GM21381 (cell line): ENCODE results near the gene TSPYL2.

ENCODE experiments used
- ATAC-seq: cut with Tn5 transposase; IDR thresholded peaks from one replicate; pipeline ENCODE4 v1.9.1; 2021; ENCODE audit warnings: mild to moderate bottlenecking, moderate library complexity; ENCODE audit not compliant: unreplicated experiment

TSPYL2 gene

GRCh38 chrX:53078943-53079342 is 3.2 kb upstream of the TSPYL2 start:
- no peak for ATAC-seq

- ATAC-seq: no peak
Observed at GRCh38 chrX:53080628-53081580, 1.3 kb upstream of the TSPYL2 start.

- ATAC-seq: peak; percentile 2
Observed at GRCh38 chrX:53082773-53083616, 828 bp downstream of the TSPYL2 start.

GRCh38 chrX:53084043-53084570 is 1.9 kb downstream of the TSPYL2 start:
- no peak for ATAC-seq

- ATAC-seq: no peak
Observed at GRCh38 chrX:53084863-53085262, 2.7 kb downstream of the TSPYL2 start.

GRCh38 chrX:53085661-53086229 is 3.6 kb downstream of the TSPYL2 start:
- ATAC-seq: no peak

- ATAC-seq: no peak
Observed at GRCh38 chrX:53086464-53086863, 4.3 kb downstream of the TSPYL2 start.

- ATAC-seq: no peak
Observed at GRCh38 chrX:53087388-53087831, 5.2 kb downstream of the TSPYL2 start.

GRCh38 chrX:53088136-53088974 is 6.2 kb downstream of the TSPYL2 start:
- ATAC-seq: no peak

- no peak for ATAC-seq
Observed at GRCh38 chrX:53089224-53089842, 7.2 kb downstream of the TSPYL2 start.

- no peak for ATAC-seq
Observed at GRCh38 chrX:53089925-53090324, 7.8 kb downstream of the TSPYL2 start.

- no peak for ATAC-seq
Observed at GRCh38 chrX:53091354-53091753, 9.2 kb downstream of the TSPYL2 start.

- ATAC-seq: peak; percentile 52
Observed at GRCh38 chrX:53093177-53093655, 11.0 kb downstream of the TSPYL2 start.

GRCh38 chrX:53093748-53094581 is 11.8 kb downstream of the TSPYL2 start, which contains the start of gene KANTR:
Gene KANTR (plus strand): TSS chrX:53094142. CDS start chrX:53124273, 30,131 bp downstream.
- ATAC-seq: peak; percentile 78

- ATAC-seq: no peak
Observed at GRCh38 chrX:53094582-53094905, 12.4 kb downstream of the TSPYL2 start.

GRCh38 chrX:53095796-53096195 is 13.6 kb downstream of the TSPYL2 start:
- no peak for ATAC-seq

- no peak for ATAC-seq
Observed at GRCh38 chrX:53114864-53115549, 32.8 kb downstream of the TSPYL2 start.

- no peak for ATAC-seq
Observed at GRCh38 chrX:53115550-53115874, 33.3 kb downstream of the TSPYL2 start.
